PFSK-1 (cell line): ENCODE measurements around the gene OSBPL2.

ENCODE experiments used
- FOXP2 ChIP-seq: optimal IDR thresholded peaks from 2 replicates; pipeline ENCODE3; 2011; ENCODE audit warnings: borderline replicate concordance, control low read depth, inconsistent platforms; ENCODE audit not compliant: insufficient read depth; ENCODE audit errors: extremely low read length, extremely low read depth
- POLR2AphosphoS5 ChIP-seq: IDR thresholded peaks from 2 replicates; pipeline ENCODE4 v1.6.1; 2012; ENCODE audit warnings: low read depth, mild to moderate bottlenecking, control low read depth, low read length, moderate library complexity
- SIN3A ChIP-seq: IDR thresholded peaks from 2 replicates; pipeline ENCODE4 v1.6.1; 2012; ENCODE audit warnings: mild to moderate bottlenecking, low read length, moderate library complexity, borderline replicate concordance; ENCODE audit not compliant: insufficient read depth
- TAF1 ChIP-seq: IDR thresholded peaks from 2 replicates; pipeline ENCODE4 v1.6.1; 2012; ENCODE audit warnings: low read length, control low read depth, borderline replicate concordance; ENCODE audit not compliant: insufficient read depth
- TF ChIP-seq, protein P1 (sequence below), 2 experiments: IDR thresholded peaks; 2 replicates each; pipeline versions ENCODE4 v1.6.1 to v1.8.0; 2011 to 2012; ENCODE audit warnings: low read depth in 2 of 2, low read length in 2 of 2, control low read depth in 1 of 2, inconsistent platforms in 1 of 2, mild to moderate bottlenecking in 1 of 2, moderate library complexity in 1 of 2; ENCODE audit not compliant: insufficient read depth in 1 of 2

Gene OSBPL2

DNA sequence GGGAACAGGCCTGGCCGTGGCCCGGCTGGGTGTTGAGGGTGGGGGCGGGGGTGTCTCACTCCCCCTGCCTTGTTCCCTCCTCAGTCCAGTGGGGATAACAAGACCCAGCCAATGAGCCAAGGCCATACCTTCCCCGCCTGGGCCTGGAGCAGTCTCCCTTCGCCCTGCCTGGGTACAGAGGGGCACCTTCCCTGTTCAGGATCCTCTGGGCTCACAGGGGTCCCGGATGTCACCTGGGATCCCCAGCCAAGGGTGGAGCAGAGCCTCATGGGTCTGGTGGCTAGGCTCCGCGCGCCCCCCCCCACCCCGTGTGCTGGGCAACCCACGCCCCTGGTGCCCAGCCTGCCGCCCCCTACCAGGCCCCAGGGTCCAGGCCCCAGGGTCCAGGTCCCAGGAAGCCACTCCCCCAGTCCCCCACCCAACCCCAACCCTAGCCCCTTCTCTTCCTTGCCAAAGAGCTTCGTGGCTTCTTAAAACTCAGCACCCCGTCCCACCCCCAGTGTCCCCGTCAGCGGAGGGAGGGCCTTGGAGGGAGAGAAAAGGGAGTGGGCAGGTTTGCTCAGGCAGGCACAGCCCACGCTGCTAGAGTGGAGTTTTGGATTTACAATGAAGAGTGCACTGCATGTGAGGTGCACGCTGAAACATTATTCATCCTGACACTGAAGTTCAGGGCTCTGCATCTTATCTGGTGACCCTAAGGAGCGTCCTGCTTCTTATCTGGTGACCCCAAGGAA, 30.1 kb upstream of the OSBPL2 start:
- TF ChIP-seq TAF1, result no peak

GRCh38 chr20:62208795-62209755, 29.2 kb upstream of the OSBPL2 start:
- TF ChIP-seq, protein P1, sequence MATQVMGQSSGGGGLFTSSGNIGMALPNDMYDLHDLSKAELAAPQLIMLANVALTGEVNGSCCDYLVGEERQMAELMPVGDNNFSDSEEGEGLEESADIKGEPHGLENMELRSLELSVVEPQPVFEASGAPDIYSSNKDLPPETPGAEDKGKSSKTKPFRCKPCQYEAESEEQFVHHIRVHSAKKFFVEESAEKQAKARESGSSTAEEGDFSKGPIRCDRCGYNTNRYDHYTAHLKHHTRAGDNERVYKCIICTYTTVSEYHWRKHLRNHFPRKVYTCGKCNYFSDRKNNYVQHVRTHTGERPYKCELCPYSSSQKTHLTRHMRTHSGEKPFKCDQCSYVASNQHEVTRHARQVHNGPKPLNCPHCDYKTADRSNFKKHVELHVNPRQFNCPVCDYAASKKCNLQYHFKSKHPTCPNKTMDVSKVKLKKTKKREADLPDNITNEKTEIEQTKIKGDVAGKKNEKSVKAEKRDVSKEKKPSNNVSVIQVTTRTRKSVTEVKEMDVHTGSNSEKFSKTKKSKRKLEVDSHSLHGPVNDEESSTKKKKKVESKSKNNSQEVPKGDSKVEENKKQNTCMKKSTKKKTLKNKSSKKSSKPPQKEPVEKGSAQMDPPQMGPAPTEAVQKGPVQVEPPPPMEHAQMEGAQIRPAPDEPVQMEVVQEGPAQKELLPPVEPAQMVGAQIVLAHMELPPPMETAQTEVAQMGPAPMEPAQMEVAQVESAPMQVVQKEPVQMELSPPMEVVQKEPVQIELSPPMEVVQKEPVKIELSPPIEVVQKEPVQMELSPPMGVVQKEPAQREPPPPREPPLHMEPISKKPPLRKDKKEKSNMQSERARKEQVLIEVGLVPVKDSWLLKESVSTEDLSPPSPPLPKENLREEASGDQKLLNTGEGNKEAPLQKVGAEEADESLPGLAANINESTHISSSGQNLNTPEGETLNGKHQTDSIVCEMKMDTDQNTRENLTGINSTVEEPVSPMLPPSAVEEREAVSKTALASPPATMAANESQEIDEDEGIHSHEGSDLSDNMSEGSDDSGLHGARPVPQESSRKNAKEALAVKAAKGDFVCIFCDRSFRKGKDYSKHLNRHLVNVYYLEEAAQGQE (IDR thresholded peaks at IDR 0.05; ENCODE audit: insufficient read depth in 1 of 2, low read depth in 2 of 2, low read length in 2 of 2), result no peak
- TF ChIP-seq SIN3A (no peak), TAF1 (no peak), FOXP2 (no peak), POLR2AphosphoS5 (no peak)

- no peak for TF ChIP-seq SIN3A
- TF ChIP-seq FOXP2, result no peak
- TF ChIP-seq, protein P1 (IDR thresholded peaks at IDR 0.05; ENCODE audit: insufficient read depth in 1 of 2, low read depth in 2 of 2, low read length in 2 of 2), result no peak
- no peak for TF ChIP-seq POLR2AphosphoS5
- no peak for TF ChIP-seq TAF1
Measured at GRCh38 chr20:62209850-62210495, 28.3 kb upstream of the OSBPL2 start.

DNA sequence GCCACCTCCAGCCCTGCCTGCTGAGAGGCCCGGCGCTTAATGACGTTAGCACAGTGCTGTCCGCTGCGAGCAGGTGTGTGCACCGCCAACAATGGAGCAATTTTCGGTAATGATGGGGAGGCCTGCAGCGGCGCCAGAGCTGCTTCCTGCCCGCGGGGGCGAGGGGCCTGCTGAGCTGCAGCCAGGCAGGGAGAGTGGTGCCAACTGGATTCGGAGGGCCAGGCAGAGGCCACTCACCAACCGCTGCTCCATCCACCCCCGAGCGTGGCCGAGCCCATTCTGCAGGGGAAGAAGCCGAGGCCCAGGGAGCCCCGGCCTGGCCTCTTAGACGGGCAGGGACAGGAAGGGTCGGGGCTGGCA, 27.8 kb upstream of the OSBPL2 start:
- TF ChIP-seq SIN3A (no peak), FOXP2 (no peak), POLR2AphosphoS5 (no peak), TAF1 (no peak)
- TF ChIP-seq, protein P1 (IDR thresholded peaks at IDR 0.05; ENCODE audit: insufficient read depth in 1 of 2, low read depth in 2 of 2, low read length in 2 of 2), result no peak

DNA sequence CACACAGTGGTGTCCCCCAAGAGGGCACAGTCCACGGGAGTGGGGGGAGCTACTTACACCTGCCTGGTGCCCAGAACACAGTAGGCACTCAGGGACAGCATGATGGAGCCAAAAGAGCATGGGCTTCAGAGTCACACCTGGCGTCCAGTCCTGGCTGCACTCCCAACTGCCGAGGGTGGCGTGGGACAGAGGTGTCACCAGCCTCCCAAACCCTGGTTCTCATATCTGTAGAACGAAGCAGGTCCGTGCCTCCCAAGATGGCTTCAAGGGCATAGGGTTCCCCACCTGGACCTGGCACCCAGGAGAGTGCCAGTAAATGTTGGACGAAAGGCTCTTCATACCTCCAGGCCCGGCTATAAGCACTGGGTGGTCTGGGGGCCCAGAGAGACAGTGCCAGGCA, 27.1 kb upstream of the OSBPL2 start:
- TF ChIP-seq, protein P1 (IDR thresholded peaks at IDR 0.05; ENCODE audit: insufficient read depth in 1 of 2, low read depth in 2 of 2, low read length in 2 of 2), result no peak
- TF ChIP-seq FOXP2, result no peak
- TF ChIP-seq SIN3A, result no peak
- TF ChIP-seq POLR2AphosphoS5, result no peak
- no peak for TF ChIP-seq TAF1
